Measurements from ENCODE around the gene CLHC1.

- no peak for TF ChIP-seq ZNF24 (tag by site-specific recombination; IDR thresholded peaks at IDR 0.05)
- TF ChIP-seq CTCF (tag by site-specific recombination; IDR thresholded peaks at IDR 0.05): no peak
- no peak for TF ChIP-seq ZBTB8A (tag by site-specific recombination; IDR thresholded peaks at IDR 0.05)
- no peak for TF ChIP-seq ZNF785 (tag by site-specific recombination; IDR thresholded peaks at IDR 0.05)
- no peak for TF ChIP-seq ZFP3 (tag by site-specific recombination; IDR thresholded peaks at IDR 0.05; ENCODE audit: low read depth)
- TF ChIP-seq ZNF274 (IDR thresholded peaks at IDR 0.05; ENCODE audit: low read length): no peak
- no peak for TF ChIP-seq ZNF274 (tag by site-specific recombination; IDR thresholded peaks at IDR 0.05; ENCODE audit: borderline replicate concordance)
- no peak for TF ChIP-seq RBAK (tag by site-specific recombination; IDR thresholded peaks at IDR 0.05)
- no peak for TF ChIP-seq ZNF350 (tag by site-specific recombination; IDR thresholded peaks at IDR 0.05)
- TF ChIP-seq MYNN (tag by site-specific recombination; IDR thresholded peaks at IDR 0.05; ENCODE audit: borderline replicate concordance): no peak
- TF ChIP-seq TRIM28 (IDR thresholded peaks at IDR 0.05; ENCODE audit: borderline replicate concordance, low read length): no peak
Observed at GRCh38 chr2:55231546-55232083, 478 bp downstream of the CLHC1 start.

Data from HEK293 (cell line).